ENCODE data around the gene LAMTOR3.

The LAMTOR3 gene, protein sequence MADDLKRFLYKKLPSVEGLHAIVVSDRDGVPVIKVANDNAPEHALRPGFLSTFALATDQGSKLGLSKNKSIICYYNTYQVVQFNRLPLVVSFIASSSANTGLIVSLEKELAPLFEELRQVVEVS

GRCh38 chr4:99894161-99894997 lies at the start of gene LAMTOR3:
Gene LAMTOR3, minus strand, starts transcription at chr4:99894427. Its CDS starts 464 bp downstream, at chr4:99893963.
- DNase-seq, result peak; percentile 96
- Histone ChIP-seq H4K20me1 (ENCODE audit: insufficient read depth, low read length) (no peaks in the 10 kb centered on the region), H3K9me2 (replicated peaks; ENCODE audit: insufficient read depth, low read length) (no peaks in the 10 kb centered on the region), H3K27ac (ENCODE audit: low read length) (peak within 1 kb of the TSS; percentile 49; the same call in 1 of the 2 replicates), H3K4me3 (ENCODE audit: low read length) (peak within 1 kb of the TSS; percentile 76), H3K9me3 (replicated peaks; ENCODE audit: insufficient read depth, low read length) (no peaks in the 10 kb centered on the region), H3F3A (ENCODE audit: insufficient read depth, low read length) (peaks cover 6% of the 10 kb centered on the region; the same call in 1 of the 2 replicates), H2AFZ (ENCODE audit: low read length) (peak within 1 kb of the TSS; percentile 81), H3K79me2 (ENCODE audit: low read length) (peaks cover 47% of the 10 kb centered on the region), H3K4me1 (ENCODE audit: low read length) (peaks cover 7% of the 10 kb centered on the region), H3K4me2 (ENCODE audit: low read depth, low read length) (peak within 1 kb of the TSS; percentile 85), H3K9ac (ENCODE audit: low read length) (peak within 1 kb of the TSS; percentile 75), H3K36me3 (replicated peaks; ENCODE audit: insufficient read depth, low read length) (no peaks in the 10 kb centered on the region), H3K27me3 (replicated peaks; ENCODE audit: insufficient read depth, low read length) (no peaks in the 10 kb centered on the region)
- TF ChIP-seq CTCF (IDR thresholded peaks at IDR 0.05; ENCODE audit: low read length) (no peak), EZH2phosphoT487 (IDR thresholded peaks at IDR 0.05; ENCODE audit: low read length) (no peak), EZH2 (optimal IDR thresholded peaks at IDR 0.05; ENCODE audit: low read depth, low read length) (no peak)

DNA sequence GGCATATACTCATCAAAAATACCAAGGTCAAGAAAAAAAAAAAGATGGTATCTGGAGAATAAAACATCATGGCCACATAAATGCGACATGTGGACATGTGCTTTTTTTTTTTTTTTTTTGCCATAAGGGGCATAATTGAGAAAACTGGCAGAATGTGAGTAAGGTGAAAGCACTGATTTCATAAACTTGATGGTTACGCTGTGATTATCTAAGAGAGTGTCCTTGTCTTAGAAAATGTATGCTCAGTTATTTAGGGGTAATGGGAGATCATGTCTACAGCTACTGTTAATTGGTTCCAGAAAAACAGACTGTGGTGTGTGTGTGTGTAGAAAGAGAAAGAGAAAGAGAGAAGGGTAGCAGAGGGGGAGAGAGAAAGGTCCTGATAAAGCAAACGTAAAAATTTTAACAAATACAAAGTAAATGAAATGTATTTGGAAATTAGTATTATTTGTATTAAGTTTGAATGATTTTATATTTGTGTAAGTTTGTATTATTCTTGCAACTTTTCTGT lies 44.1 kb upstream of the LAMTOR3 start:
- Histone ChIP-seq H3K4me3 (ENCODE audit: low read length) (no peak overlapping the region), H3K27me3 (replicated peaks; ENCODE audit: insufficient read depth, low read length) (no peaks in the 10 kb centered on the region), H3K4me1 (ENCODE audit: low read length) (peaks cover 3% of the 10 kb centered on the region; the same call in 1 of the 2 replicates), H3K36me3 (replicated peaks; ENCODE audit: insufficient read depth, low read length) (peaks cover 5% of the 10 kb centered on the region; the same call in 1 of the 2 replicates), H3K9ac (ENCODE audit: low read length) (no peak overlapping the region), H4K20me1 (ENCODE audit: insufficient read depth, low read length) (0 out of 2 replicates have a peak, but pooled peaks cover 5% of the 10 kb centered on the region), H3K79me2 (ENCODE audit: low read length) (peaks cover 80% of the 10 kb centered on the region), H3K9me2 (replicated peaks; ENCODE audit: insufficient read depth, low read length) (no peaks in the 10 kb centered on the region), H3F3A (ENCODE audit: insufficient read depth, low read length) (no peaks in the 10 kb centered on the region), H3K9me3 (replicated peaks; ENCODE audit: insufficient read depth, low read length) (no peaks in the 10 kb centered on the region), H3K4me2 (ENCODE audit: low read depth, low read length) (no peak overlapping the region), H2AFZ (ENCODE audit: low read length) (no peak overlapping the region), H3K27ac (ENCODE audit: low read length) (no peak overlapping the region)
- no peak for DNase-seq
- no peak for TF ChIP-seq EZH2 (optimal IDR thresholded peaks at IDR 0.05; ENCODE audit: low read depth, low read length)
- no peak for TF ChIP-seq CTCF (IDR thresholded peaks at IDR 0.05; ENCODE audit: low read length)
- no peak for TF ChIP-seq EZH2phosphoT487 (IDR thresholded peaks at IDR 0.05; ENCODE audit: low read length)

GRCh38 chr4:99934891-99935290 lies 40.7 kb upstream of the LAMTOR3 start:
- H2AFZ ChIP-seq (ENCODE audit: low read length), result no peak overlapping the region
- H3K36me3 ChIP-seq (replicated peaks; ENCODE audit: insufficient read depth, low read length), result peaks cover 5% of the 10 kb centered on the region; the same call in 1 of the 2 replicates
- no peaks in the 10 kb centered on the region for H3K9me2 ChIP-seq (replicated peaks; ENCODE audit: insufficient read depth, low read length)
- no peak overlapping the region for H3K9ac ChIP-seq (ENCODE audit: low read length)
- no peaks in the 10 kb centered on the region for H3K9me3 ChIP-seq (replicated peaks; ENCODE audit: insufficient read depth, low read length)
- H3K79me2 ChIP-seq (ENCODE audit: low read length), result peaks cover 87% of the 10 kb centered on the region
- H3K4me2 ChIP-seq (ENCODE audit: low read depth, low read length), result no peak overlapping the region
- 0 out of 2 replicates have a peak, but pooled peaks cover 4% of the 10 kb centered on the region for H4K20me1 ChIP-seq (ENCODE audit: insufficient read depth, low read length)
- H3K4me1 ChIP-seq (ENCODE audit: low read length), result no peaks in the 10 kb centered on the region
- TF ChIP-seq CTCF (IDR thresholded peaks at IDR 0.05; ENCODE audit: low read length), result no peak
- no peak for TF ChIP-seq EZH2 (optimal IDR thresholded peaks at IDR 0.05; ENCODE audit: low read depth, low read length)
- TF ChIP-seq EZH2phosphoT487 (IDR thresholded peaks at IDR 0.05; ENCODE audit: low read length), result no peak
- no peak overlapping the region for H3K4me3 ChIP-seq (ENCODE audit: low read length)
- no peaks in the 10 kb centered on the region for H3K27me3 ChIP-seq (replicated peaks; ENCODE audit: insufficient read depth, low read length)
- no peak overlapping the region for H3K27ac ChIP-seq (ENCODE audit: low read length)
- DNase-seq, result no peak
- H3F3A ChIP-seq (ENCODE audit: insufficient read depth, low read length), result no peaks in the 10 kb centered on the region
